ENCODE data around the gene ATP6V0D1. TPM values are rescaled to one million over a fixed set of nuclear protein-coding genes. Genes with fewer than 3 reads are reported as not detected.

Gene ATP6V0D1
- polyA plus RNA-seq, 2 of the 4 experiments (the other 2 are of a cell fraction) = 45.7 to 103 TPM

DNA sequence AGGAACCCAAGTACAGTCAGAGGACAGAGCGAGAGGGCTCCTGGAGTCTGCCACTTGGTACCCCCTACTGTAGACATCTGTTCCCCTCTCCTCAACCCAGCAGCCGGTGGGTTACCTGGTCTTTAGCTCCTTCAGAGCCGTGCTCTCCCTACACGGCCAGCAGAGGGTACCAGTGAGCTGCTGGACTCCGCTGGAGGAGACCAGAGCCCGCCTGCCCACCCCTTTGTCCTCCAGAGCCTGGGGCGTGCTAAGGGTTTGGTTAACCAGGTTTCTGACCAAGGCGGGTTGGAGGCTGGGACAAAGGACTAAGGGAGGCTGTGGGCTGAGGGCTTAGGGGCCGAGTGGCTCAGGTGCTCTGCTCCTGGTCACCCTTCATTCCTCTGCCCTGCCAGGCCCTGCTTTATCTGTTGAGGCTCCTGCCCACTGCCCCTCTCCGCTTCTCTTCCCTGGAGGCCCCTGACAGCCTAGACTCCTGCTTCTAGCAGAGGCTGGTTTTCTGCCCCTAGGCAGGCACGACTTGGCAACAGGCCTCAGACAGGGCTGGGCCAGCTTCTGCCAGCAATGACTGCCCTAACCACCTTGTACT, 52.7 kb downstream of the ATP6V0D1 start:
- ATAC-seq = peak; percentile 52 to 86
- TF ChIP-seq ZC3H11A (IDR thresholded peaks at IDR 0.05) (no peak), ESRRA (IDR thresholded peaks at IDR 0.05; ENCODE audit: borderline replicate concordance, low read length) (no peak), MAZ (IDR thresholded peaks at IDR 0.05; ENCODE audit: borderline replicate concordance, low read depth, low read length) (no peak), CBX8 (IDR thresholded peaks at IDR 0.05) (no peak), RNF2 (IDR thresholded peaks at IDR 0.05; ENCODE audit: borderline replicate concordance, low read depth) (no peak), JUNB (IDR thresholded peaks at IDR 0.05) (no peak), HOXB13 (CRISPR knock-in tag; IDR thresholded peaks at IDR 0.05; ENCODE audit: low read depth) (no peak), CHD4 (IDR thresholded peaks at IDR 0.05; ENCODE audit: borderline replicate concordance) (no peak), SMC3 (IDR thresholded peaks at IDR 0.05) (peak; percentile 78), RAD21 (conservative IDR thresholded peaks at IDR 0.05 in 1 of 2, IDR thresholded peaks at IDR 0.05 in 1 of 2) (peak; percentile 71 to 75), EHF (CRISPR knock-in tag; IDR thresholded peaks at IDR 0.05) (no peak), POLR2AphosphoS2 (conservative IDR thresholded peaks at IDR 0.05; ENCODE audit: low read length) (no peak), CEBPB (IDR thresholded peaks at IDR 0.05) (no peak), TFCP2L1 (CRISPR knock-in tag; IDR thresholded peaks at IDR 0.05) (no peak)
- TF ChIP-seq, protein P1, sequence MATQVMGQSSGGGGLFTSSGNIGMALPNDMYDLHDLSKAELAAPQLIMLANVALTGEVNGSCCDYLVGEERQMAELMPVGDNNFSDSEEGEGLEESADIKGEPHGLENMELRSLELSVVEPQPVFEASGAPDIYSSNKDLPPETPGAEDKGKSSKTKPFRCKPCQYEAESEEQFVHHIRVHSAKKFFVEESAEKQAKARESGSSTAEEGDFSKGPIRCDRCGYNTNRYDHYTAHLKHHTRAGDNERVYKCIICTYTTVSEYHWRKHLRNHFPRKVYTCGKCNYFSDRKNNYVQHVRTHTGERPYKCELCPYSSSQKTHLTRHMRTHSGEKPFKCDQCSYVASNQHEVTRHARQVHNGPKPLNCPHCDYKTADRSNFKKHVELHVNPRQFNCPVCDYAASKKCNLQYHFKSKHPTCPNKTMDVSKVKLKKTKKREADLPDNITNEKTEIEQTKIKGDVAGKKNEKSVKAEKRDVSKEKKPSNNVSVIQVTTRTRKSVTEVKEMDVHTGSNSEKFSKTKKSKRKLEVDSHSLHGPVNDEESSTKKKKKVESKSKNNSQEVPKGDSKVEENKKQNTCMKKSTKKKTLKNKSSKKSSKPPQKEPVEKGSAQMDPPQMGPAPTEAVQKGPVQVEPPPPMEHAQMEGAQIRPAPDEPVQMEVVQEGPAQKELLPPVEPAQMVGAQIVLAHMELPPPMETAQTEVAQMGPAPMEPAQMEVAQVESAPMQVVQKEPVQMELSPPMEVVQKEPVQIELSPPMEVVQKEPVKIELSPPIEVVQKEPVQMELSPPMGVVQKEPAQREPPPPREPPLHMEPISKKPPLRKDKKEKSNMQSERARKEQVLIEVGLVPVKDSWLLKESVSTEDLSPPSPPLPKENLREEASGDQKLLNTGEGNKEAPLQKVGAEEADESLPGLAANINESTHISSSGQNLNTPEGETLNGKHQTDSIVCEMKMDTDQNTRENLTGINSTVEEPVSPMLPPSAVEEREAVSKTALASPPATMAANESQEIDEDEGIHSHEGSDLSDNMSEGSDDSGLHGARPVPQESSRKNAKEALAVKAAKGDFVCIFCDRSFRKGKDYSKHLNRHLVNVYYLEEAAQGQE (IDR thresholded peaks at IDR 0.05) = no peak
- TF ChIP-seq, protein P2, sequence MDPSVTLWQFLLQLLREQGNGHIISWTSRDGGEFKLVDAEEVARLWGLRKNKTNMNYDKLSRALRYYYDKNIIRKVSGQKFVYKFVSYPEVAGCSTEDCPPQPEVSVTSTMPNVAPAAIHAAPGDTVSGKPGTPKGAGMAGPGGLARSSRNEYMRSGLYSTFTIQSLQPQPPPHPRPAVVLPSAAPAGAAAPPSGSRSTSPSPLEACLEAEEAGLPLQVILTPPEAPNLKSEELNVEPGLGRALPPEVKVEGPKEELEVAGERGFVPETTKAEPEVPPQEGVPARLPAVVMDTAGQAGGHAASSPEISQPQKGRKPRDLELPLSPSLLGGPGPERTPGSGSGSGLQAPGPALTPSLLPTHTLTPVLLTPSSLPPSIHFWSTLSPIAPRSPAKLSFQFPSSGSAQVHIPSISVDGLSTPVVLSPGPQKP (IDR thresholded peaks at IDR 0.05; ENCODE audit: low read depth, low read length) = no peak
- TF ChIP-seq, protein P3, sequence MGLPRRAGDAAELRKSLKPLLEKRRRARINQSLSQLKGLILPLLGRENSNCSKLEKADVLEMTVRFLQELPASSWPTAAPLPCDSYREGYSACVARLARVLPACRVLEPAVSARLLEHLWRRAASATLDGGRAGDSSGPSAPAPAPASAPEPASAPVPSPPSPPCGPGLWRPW (IDR thresholded peaks at IDR 0.05) = no peak
- TF ChIP-seq, protein P4, sequence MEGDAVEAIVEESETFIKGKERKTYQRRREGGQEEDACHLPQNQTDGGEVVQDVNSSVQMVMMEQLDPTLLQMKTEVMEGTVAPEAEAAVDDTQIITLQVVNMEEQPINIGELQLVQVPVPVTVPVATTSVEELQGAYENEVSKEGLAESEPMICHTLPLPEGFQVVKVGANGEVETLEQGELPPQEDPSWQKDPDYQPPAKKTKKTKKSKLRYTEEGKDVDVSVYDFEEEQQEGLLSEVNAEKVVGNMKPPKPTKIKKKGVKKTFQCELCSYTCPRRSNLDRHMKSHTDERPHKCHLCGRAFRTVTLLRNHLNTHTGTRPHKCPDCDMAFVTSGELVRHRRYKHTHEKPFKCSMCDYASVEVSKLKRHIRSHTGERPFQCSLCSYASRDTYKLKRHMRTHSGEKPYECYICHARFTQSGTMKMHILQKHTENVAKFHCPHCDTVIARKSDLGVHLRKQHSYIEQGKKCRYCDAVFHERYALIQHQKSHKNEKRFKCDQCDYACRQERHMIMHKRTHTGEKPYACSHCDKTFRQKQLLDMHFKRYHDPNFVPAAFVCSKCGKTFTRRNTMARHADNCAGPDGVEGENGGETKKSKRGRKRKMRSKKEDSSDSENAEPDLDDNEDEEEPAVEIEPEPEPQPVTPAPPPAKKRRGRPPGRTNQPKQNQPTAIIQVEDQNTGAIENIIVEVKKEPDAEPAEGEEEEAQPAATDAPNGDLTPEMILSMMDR (IDR thresholded peaks at IDR 0.05) = peak; percentile 78
- TF ChIP-seq, protein P5, sequence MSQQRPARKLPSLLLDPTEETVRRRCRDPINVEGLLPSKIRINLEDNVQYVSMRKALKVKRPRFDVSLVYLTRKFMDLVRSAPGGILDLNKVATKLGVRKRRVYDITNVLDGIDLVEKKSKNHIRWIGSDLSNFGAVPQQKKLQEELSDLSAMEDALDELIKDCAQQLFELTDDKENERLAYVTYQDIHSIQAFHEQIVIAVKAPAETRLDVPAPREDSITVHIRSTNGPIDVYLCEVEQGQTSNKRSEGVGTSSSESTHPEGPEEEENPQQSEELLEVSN (IDR thresholded peaks at IDR 0.05; ENCODE audit: borderline replicate concordance, low read depth) = no peak
- TF ChIP-seq, protein P6, sequence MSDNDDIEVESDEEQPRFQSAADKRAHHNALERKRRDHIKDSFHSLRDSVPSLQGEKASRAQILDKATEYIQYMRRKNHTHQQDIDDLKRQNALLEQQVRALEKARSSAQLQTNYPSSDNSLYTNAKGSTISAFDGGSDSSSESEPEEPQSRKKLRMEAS (IDR thresholded peaks at IDR 0.05) = no peak
- TF ChIP-seq, protein P7, sequence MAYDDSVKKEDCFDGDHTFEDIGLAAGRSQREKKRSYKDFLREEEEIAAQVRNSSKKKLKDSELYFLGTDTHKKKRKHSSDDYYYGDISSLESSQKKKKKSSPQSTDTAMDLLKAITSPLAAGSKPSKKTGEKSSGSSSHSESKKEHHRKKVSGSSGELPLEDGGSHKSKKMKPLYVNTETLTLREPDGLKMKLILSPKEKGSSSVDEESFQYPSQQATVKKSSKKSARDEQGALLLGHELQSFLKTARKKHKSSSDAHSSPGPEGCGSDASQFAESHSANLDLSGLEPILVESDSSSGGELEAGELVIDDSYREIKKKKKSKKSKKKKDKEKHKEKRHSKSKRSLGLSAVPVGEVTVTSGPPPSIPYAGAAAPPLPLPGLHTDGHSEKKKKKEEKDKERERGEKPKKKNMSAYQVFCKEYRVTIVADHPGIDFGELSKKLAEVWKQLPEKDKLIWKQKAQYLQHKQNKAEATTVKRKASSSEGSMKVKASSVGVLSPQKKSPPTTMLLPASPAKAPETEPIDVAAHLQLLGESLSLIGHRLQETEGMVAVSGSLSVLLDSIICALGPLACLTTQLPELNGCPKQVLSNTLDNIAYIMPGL (CRISPR knock-in tag; IDR thresholded peaks at IDR 0.05; ENCODE audit: borderline replicate concordance) = no peak
- no peak overlapping the region for H3K4me3 ChIP-seq
- FAIRE-seq = no peak
- no peak overlapping the region for H3K27ac ChIP-seq
- H3K4me1 ChIP-seq = peaks cover 9% of the 10 kb centered on the region; the same call in 2 of the 3 replicates
- ChIA-PET POLR2A (interaction anchor here (0.7 to 0.8 kb wide), 2 partner anchors 12 to 16 kb away, joined by 3 read pairs; partner anchors contain the start of gene ZDHHC1), CTCF (interaction anchor here (0.5 to 10.9 kb wide), 50 partner anchors 11 to 508 kb away, joined by 3 to 207 read pairs (median 4); partner anchors contain the start of genes ATP6V0D1, KCTD19, LRRC36 and TPPP3)
- 11% methylated on average over 11 of the region's 11 CpGs for WGBS (ENCODE audit: missing lambda C conversion rate)
- peak; percentile 67 to 86 for DNase-seq (ENCODE audit: low read depth in 1 of 2, low spot score in 1 of 2)
- H3K4me2 ChIP-seq = no peak overlapping the region
- H3K9me3 ChIP-seq = no peaks in the 10 kb centered on the region
